ENCODE results near the gene PRKAA2.

PRKAA2 gene

GRCh38 chr1:56712150-56712549 lies 67.0 kb downstream of the PRKAA2 start:
- H3K9me3 ChIP-seq (ENCODE audit: control insufficient read depth, low read length) = no peaks in the 10 kb centered on the region
- no peaks in the 10 kb centered on the region for H3K36me3 ChIP-seq (ENCODE audit: control insufficient read depth, insufficient read depth, low read length)
- WGBS, 2 experiments (ENCODE audit: insufficient coverage in 2 of 2) = 100% methylated on average over 1 of the region's 1 CpG; no CpG with 5 or more reads in 1 of the 2 experiments
- H3K27ac ChIP-seq (ENCODE audit: low read depth, low read length, severe bottlenecking) = no peak overlapping the region
- no peaks in the 10 kb centered on the region for H3K4me1 ChIP-seq (ENCODE audit: control insufficient read depth, insufficient read depth, low read length, poor library complexity, severe bottlenecking)
- no peak overlapping the region for H3K4me3 ChIP-seq (ENCODE audit: extremely low read depth, insufficient read depth, low read length, poor library complexity, severe bottlenecking)

GRCh38 chr1:56713112-56713511 lies 68.0 kb downstream of the PRKAA2 start:
- Histone ChIP-seq H3K9me3 (ENCODE audit: control insufficient read depth, low read length) (no peaks in the 10 kb centered on the region), H3K27ac (ENCODE audit: low read depth, low read length, severe bottlenecking) (no peak overlapping the region), H3K4me1 (ENCODE audit: control insufficient read depth, insufficient read depth, low read length, poor library complexity, severe bottlenecking) (no peaks in the 10 kb centered on the region), H3K36me3 (ENCODE audit: control insufficient read depth, insufficient read depth, low read length) (no peaks in the 10 kb centered on the region), H3K4me3 (ENCODE audit: extremely low read depth, insufficient read depth, low read length, poor library complexity, severe bottlenecking) (no peak overlapping the region)
- WGBS, 2 experiments (ENCODE audit: insufficient coverage in 2 of 2) = 88 to 89% methylated on average over 1 of the region's 1 CpG

- no CpG with 5 or more reads among the region's 1 CpG for WGBS, 2 experiments (ENCODE audit: insufficient coverage in 2 of 2)
- H3K27ac ChIP-seq (ENCODE audit: low read depth, low read length, severe bottlenecking) = no peak overlapping the region
- H3K4me3 ChIP-seq (ENCODE audit: extremely low read depth, insufficient read depth, low read length, poor library complexity, severe bottlenecking) = no peak overlapping the region
- no peaks in the 10 kb centered on the region for H3K36me3 ChIP-seq (ENCODE audit: control insufficient read depth, insufficient read depth, low read length)
- no peaks in the 10 kb centered on the region for H3K4me1 ChIP-seq (ENCODE audit: control insufficient read depth, insufficient read depth, low read length, poor library complexity, severe bottlenecking)
- H3K9me3 ChIP-seq (ENCODE audit: control insufficient read depth, low read length) = no peaks in the 10 kb centered on the region
Observed at GRCh38 chr1:56715156-56715555, 70.0 kb downstream of the PRKAA2 start.

GRCh38 chr1:56719171-56719570 lies 74.1 kb downstream of the PRKAA2 start:
- WGBS, 2 experiments (ENCODE audit: insufficient coverage in 2 of 2) = 80% methylated on average over 1 of the region's 1 CpG; no CpG with 5 or more reads in 1 of the 2 experiments
- Histone ChIP-seq H3K36me3 (ENCODE audit: control insufficient read depth, insufficient read depth, low read length) (no peaks in the 10 kb centered on the region), H3K9me3 (ENCODE audit: control insufficient read depth, low read length) (no peaks in the 10 kb centered on the region), H3K27ac (ENCODE audit: low read depth, low read length, severe bottlenecking) (no peak overlapping the region), H3K4me3 (ENCODE audit: extremely low read depth, insufficient read depth, low read length, poor library complexity, severe bottlenecking) (no peak overlapping the region), H3K4me1 (ENCODE audit: control insufficient read depth, insufficient read depth, low read length, poor library complexity, severe bottlenecking) (no peaks in the 10 kb centered on the region)

GRCh38 chr1:56726706-56727105 lies 81.6 kb downstream of the PRKAA2 start:
- Histone ChIP-seq H3K36me3 (ENCODE audit: control insufficient read depth, insufficient read depth, low read length) (no peaks in the 10 kb centered on the region), H3K4me3 (ENCODE audit: extremely low read depth, insufficient read depth, low read length, poor library complexity, severe bottlenecking) (no peak overlapping the region), H3K4me1 (ENCODE audit: control insufficient read depth, insufficient read depth, low read length, poor library complexity, severe bottlenecking) (no peaks in the 10 kb centered on the region), H3K27ac (ENCODE audit: low read depth, low read length, severe bottlenecking) (no peak overlapping the region), H3K9me3 (ENCODE audit: control insufficient read depth, low read length) (no peaks in the 10 kb centered on the region)

GRCh38 chr1:56728964-56729363 lies 83.8 kb downstream of the PRKAA2 start:
- 29 to 73% methylated on average over 1 to 2 of the region's 2 CpGs for WGBS, 2 experiments (ENCODE audit: insufficient coverage in 2 of 2)
- Histone ChIP-seq H3K36me3 (ENCODE audit: control insufficient read depth, insufficient read depth, low read length) (no peaks in the 10 kb centered on the region), H3K9me3 (ENCODE audit: control insufficient read depth, low read length) (no peaks in the 10 kb centered on the region), H3K4me3 (ENCODE audit: extremely low read depth, insufficient read depth, low read length, poor library complexity, severe bottlenecking) (no peak overlapping the region), H3K27ac (ENCODE audit: low read depth, low read length, severe bottlenecking) (no peak overlapping the region), H3K4me1 (ENCODE audit: control insufficient read depth, insufficient read depth, low read length, poor library complexity, severe bottlenecking) (no peaks in the 10 kb centered on the region)

- H3K27ac ChIP-seq (ENCODE audit: low read depth, low read length, severe bottlenecking) = no peak overlapping the region
- WGBS, 2 experiments (ENCODE audit: insufficient coverage in 2 of 2) = 86 to 88% methylated on average over 3 of the region's 3 CpGs
Observed at GRCh38 chr1:56745231-56745630, 100.1 kb downstream of the PRKAA2 start.

GRCh38 chr1:56754708-56755479 lies 109.8 kb downstream of the PRKAA2 start:
- no peaks in the 10 kb centered on the region for H3K4me1 ChIP-seq (ENCODE audit: control insufficient read depth, insufficient read depth, low read length, poor library complexity, severe bottlenecking)
- WGBS, 2 experiments (ENCODE audit: insufficient coverage in 2 of 2) = no CpG with 5 or more reads among the region's 1 CpG
- no peaks in the 10 kb centered on the region for H3K9me3 ChIP-seq (ENCODE audit: control insufficient read depth, low read length)
- no peaks in the 10 kb centered on the region for H3K36me3 ChIP-seq (ENCODE audit: control insufficient read depth, insufficient read depth, low read length)
- no peak overlapping the region for H3K27ac ChIP-seq (ENCODE audit: low read depth, low read length, severe bottlenecking)
- no peak overlapping the region for H3K4me3 ChIP-seq (ENCODE audit: extremely low read depth, insufficient read depth, low read length, poor library complexity, severe bottlenecking)

More at GRCh38 chr1:56745231-56745630, 100.1 kb downstream of the PRKAA2 start:
- Histone ChIP-seq H3K4me3 (ENCODE audit: extremely low read depth, insufficient read depth, low read length, poor library complexity, severe bottlenecking) (no peak overlapping the region), H3K9me3 (ENCODE audit: control insufficient read depth, low read length) (no peaks in the 10 kb centered on the region), H3K36me3 (ENCODE audit: control insufficient read depth, insufficient read depth, low read length) (no peaks in the 10 kb centered on the region), H3K4me1 (ENCODE audit: control insufficient read depth, insufficient read depth, low read length, poor library complexity, severe bottlenecking) (no peaks in the 10 kb centered on the region)

- WGBS, 2 experiments (ENCODE audit: insufficient coverage in 2 of 2) = 92% methylated on average over 2 of the region's 2 CpGs; no CpG with 5 or more reads in 1 of the 2 experiments
- no peaks in the 10 kb centered on the region for H3K36me3 ChIP-seq (ENCODE audit: control insufficient read depth, insufficient read depth, low read length)
- no peak overlapping the region for H3K27ac ChIP-seq (ENCODE audit: low read depth, low read length, severe bottlenecking)
- no peaks in the 10 kb centered on the region for H3K9me3 ChIP-seq (ENCODE audit: control insufficient read depth, low read length)
- H3K4me3 ChIP-seq (ENCODE audit: extremely low read depth, insufficient read depth, low read length, poor library complexity, severe bottlenecking) = no peak overlapping the region
- H3K4me1 ChIP-seq (ENCODE audit: control insufficient read depth, insufficient read depth, low read length, poor library complexity, severe bottlenecking) = no peaks in the 10 kb centered on the region
Observed at GRCh38 chr1:56755911-56756310, 110.8 kb downstream of the PRKAA2 start.

- no peaks in the 10 kb centered on the region for H3K4me1 ChIP-seq (ENCODE audit: control insufficient read depth, insufficient read depth, low read length, poor library complexity, severe bottlenecking)
- H3K4me3 ChIP-seq (ENCODE audit: extremely low read depth, insufficient read depth, low read length, poor library complexity, severe bottlenecking) = no peak overlapping the region
- no peaks in the 10 kb centered on the region for H3K36me3 ChIP-seq (ENCODE audit: control insufficient read depth, insufficient read depth, low read length)
- no peak overlapping the region for H3K27ac ChIP-seq (ENCODE audit: low read depth, low read length, severe bottlenecking)
- no peaks in the 10 kb centered on the region for H3K9me3 ChIP-seq (ENCODE audit: control insufficient read depth, low read length)
Observed at GRCh38 chr1:56758135-56758534, 113.0 kb downstream of the PRKAA2 start.

- H3K36me3 ChIP-seq (ENCODE audit: control insufficient read depth, insufficient read depth, low read length) = no peaks in the 10 kb centered on the region
- WGBS, 2 experiments (ENCODE audit: insufficient coverage in 2 of 2) = 78 to 89% methylated on average over 2 to 3 of the region's 3 CpGs
- H3K4me1 ChIP-seq (ENCODE audit: control insufficient read depth, insufficient read depth, low read length, poor library complexity, severe bottlenecking) = no peaks in the 10 kb centered on the region
Observed at GRCh38 chr1:56758794-56759193, 113.7 kb downstream of the PRKAA2 start.

More at GRCh38 chr1:56758794-56759193, 113.7 kb downstream of the PRKAA2 start:
- Histone ChIP-seq H3K27ac (ENCODE audit: low read depth, low read length, severe bottlenecking) (no peak overlapping the region), H3K9me3 (ENCODE audit: control insufficient read depth, low read length) (no peaks in the 10 kb centered on the region), H3K4me3 (ENCODE audit: extremely low read depth, insufficient read depth, low read length, poor library complexity, severe bottlenecking) (no peak overlapping the region)

Measured in mesodermal cell (in vitro differentiated cells).